HepG2 (cell line): ENCODE measurements around the gene THRB. TPM values are rescaled to one million over a fixed set of nuclear protein-coding genes. Genes with fewer than 3 reads are reported as not detected.

Experiments
- ARNTL ChIP-seq: sonication (generic); formaldehyde crosslinking; IDR thresholded peaks from 2 replicates; pipeline ENCODE4 v1.4.0; 2020; ENCODE audit warnings: mild to moderate bottlenecking, missing genetic modification reagents
- CREB3 ChIP-seq: sonication (generic); formaldehyde crosslinking; IDR thresholded peaks from 2 replicates; pipeline ENCODE4 v1.5.0; 2020; ENCODE audit warnings: missing genetic modification reagents
- CREM ChIP-seq, 2 experiments: sonication (generic) in 1 of 2; formaldehyde crosslinking in 1 of 2; IDR thresholded peaks; 2 replicates each; pipeline versions ENCODE4 v1.4.0 to v1.6.1; 2016 to 2020; ENCODE audit warnings: antibody characterized with exemption in 1 of 2, mild to moderate bottlenecking in 1 of 2, missing genetic modification reagents in 1 of 2
- HMG20B ChIP-seq: conservative IDR thresholded peaks from 2 replicates; pipeline ENCODE4 v1.6.1; 2016; ENCODE audit warnings: missing genetic modification reagents, missing compliant biosample characterization
- POLR2A ChIP-seq, 2 experiments: IDR thresholded peaks; 2 replicates each; pipeline ENCODE4 v1.6.1; 2011; ENCODE audit warnings: low read depth in 2 of 2, low read length in 2 of 2, mild to moderate bottlenecking in 1 of 2, moderate library complexity in 1 of 2; ENCODE audit not compliant: insufficient read depth in 1 of 2
- PRDM15 ChIP-seq: sonication (generic); formaldehyde crosslinking; IDR thresholded peaks from 2 replicates; pipeline ENCODE4 v1.4.0; 2020; ENCODE audit warnings: missing genetic modification reagents
- RARA ChIP-seq: IDR thresholded peaks from 2 replicates; pipeline ENCODE4 v1.6.1; 2016; ENCODE audit warnings: missing genetic modification reagents, missing compliant biosample characterization
- SNAPC2 ChIP-seq: sonication (generic); formaldehyde crosslinking; IDR thresholded peaks from 2 replicates; pipeline ENCODE4 v1.8.1; 2022; ENCODE audit warnings: mild to moderate bottlenecking, missing genetic modification reagents
- STAG1 ChIP-seq: sonication (generic); formaldehyde crosslinking; IDR thresholded peaks from 2 replicates; pipeline ENCODE4 v1.4.0; 2020; ENCODE audit warnings: missing genetic modification reagents
- TRIM22 ChIP-seq: fragments of 450-650 bp; IDR thresholded peaks from 2 replicates; pipeline ENCODE4 v1.6.1; 2017
- ZBTB26 ChIP-seq: IDR thresholded peaks from 2 replicates; pipeline ENCODE4 v1.6.1; 2016; ENCODE audit warnings: missing compliant biosample characterization, missing genetic modification reagents, borderline replicate concordance
- ZNF10 ChIP-seq: sonication (generic); formaldehyde crosslinking; IDR thresholded peaks from 2 replicates; pipeline ENCODE4 v1.4.0; 2020; ENCODE audit warnings: mild to moderate bottlenecking, low read depth, missing genetic modification reagents, borderline replicate concordance
- ZNF136 ChIP-seq: sonication (generic); formaldehyde crosslinking; IDR thresholded peaks from 2 replicates; pipeline ENCODE4 v1.8.1; 2022; ENCODE audit warnings: low read depth, mild to moderate bottlenecking, moderate library complexity, missing genetic modification reagents
- ZNF253 ChIP-seq: sonication (generic); formaldehyde crosslinking; IDR thresholded peaks from 2 replicates; pipeline ENCODE4 v1.8.0; 2022; ENCODE audit warnings: mild to moderate bottlenecking, missing genetic modification reagents, borderline replicate concordance
- ZNF280B ChIP-seq: sonication (generic); formaldehyde crosslinking; IDR thresholded peaks from 2 replicates; pipeline ENCODE4 v1.5.0; 2020; ENCODE audit warnings: missing genetic modification reagents, mild to moderate bottlenecking, borderline replicate concordance
- ZNF282 ChIP-seq: fragments of 450-650 bp; IDR thresholded peaks from 2 replicates; pipeline ENCODE4 v1.6.1; 2018; ENCODE audit not compliant: partially characterized antibody
- ZNF512 ChIP-seq: sonication (generic); formaldehyde crosslinking; IDR thresholded peaks from 2 replicates; pipeline ENCODE4 v1.4.0; 2020; ENCODE audit warnings: mild to moderate bottlenecking, missing genetic modification reagents
- ZNF569 ChIP-seq: sonication (generic); formaldehyde crosslinking; IDR thresholded peaks from 2 replicates; pipeline ENCODE4 v1.5.0; 2020; ENCODE audit warnings: mild to moderate bottlenecking, missing genetic modification reagents, moderate library complexity, borderline replicate concordance
- ZNF572 ChIP-seq: sonication (generic); formaldehyde crosslinking; IDR thresholded peaks from 2 replicates; pipeline ENCODE4 v1.5.1; 2020; ENCODE audit warnings: mild to moderate bottlenecking, missing genetic modification reagents
- ZNF674 ChIP-seq: sonication (generic); formaldehyde crosslinking; IDR thresholded peaks from 2 replicates; pipeline ENCODE4 v1.5.0; 2020; ENCODE audit warnings: low read depth, mild to moderate bottlenecking, missing genetic modification reagents
- ZSCAN30 ChIP-seq: sonication (generic); formaldehyde crosslinking; IDR thresholded peaks from 2 replicates; pipeline ENCODE4 v1.5.0; 2020; ENCODE audit warnings: mild to moderate bottlenecking, missing genetic modification reagents
- polyA plus RNA-seq, 8 experiments: library from polyadenylated mRNA; depleted of rRNA in 3 of 8; stranded (reverse) in 7 of 8; unstranded in 1 of 8; fragments of >200 nt; fragmentation: Illumina TruSeq in 4 of 8; extraction: Trizol in 4 of 8; gene quantifications; 2 replicates each; pipeline versions ENCODE4 v1.2.1 to v1.2.3, GENCODE V29; 2011 to 2016; ENCODE audit warnings: low read depth in 4 of 8, missing spikeins in 1 of 8, mixed read lengths in 1 of 8; ENCODE audit not compliant: insufficient read depth in 1 of 8
- total RNA-seq, 5 experiments: library from RNA; depleted of rRNA; stranded (reverse); fragments of >200 nt; fragmentation: Illumina TruSeq; extraction: Trizol; gene quantifications; 2 replicates each; pipeline ENCODE4 v1.2.3, GENCODE V29; 2016; ENCODE audit warnings: low read depth in 1 of 5

The THRB gene
- total and polyA plus RNA-seq, 2 of the 13 experiments (the other 11 are each of a cell fraction or from before 2014, with no cell fraction given), result 4.7 to 22.7 TPM

GRCh38 chr3:24490151-24490550 is 4.5 kb downstream of the THRB start (continued):
- TF ChIP-seq ZSCAN30 (CRISPR knock-in tag) (no peak), ZNF282 (no peak), ZNF512 (CRISPR knock-in tag) (no peak), SNAPC2 (no peak), ZNF10 (CRISPR knock-in tag) (no peak), STAG1 (no peak), ZBTB26 (CRISPR knock-in tag) (0 out of 2 replicates have a peak, but pooled peaks have one; percentile 46), ZNF572 (CRISPR knock-in tag) (no peak), CREB3 (no peak), ZNF280B (no peak), POLR2A (IDR thresholded peaks at IDR 0.05; ENCODE audit: insufficient read depth in 1 of 2, low read depth in 2 of 2, low read length in 2 of 2) (no peak), RARA (CRISPR knock-in tag) (peak; percentile 29; the same call in 1 of the 2 replicates), ZNF569 (CRISPR knock-in tag) (no peak), ZNF136 (CRISPR knock-in tag) (no peak), ZNF253 (CRISPR knock-in tag) (no peak), CREM (IDR thresholded peaks at IDR 0.05) (no peak), CREM (CRISPR knock-in tag; IDR thresholded peaks at IDR 0.05) (no peak), ZNF674 (CRISPR knock-in tag) (no peak), HMG20B (CRISPR knock-in tag) (no peak), TRIM22 (no peak), PRDM15 (no peak), ARNTL (CRISPR knock-in tag) (no peak)
